GM21367 (cell line): ENCODE results near the gene STK4.

Source experiments
- ATAC-seq: cut with Tn5 transposase; IDR thresholded peaks from one replicate; pipeline ENCODE4 v1.9.1; 2021; ENCODE audit not compliant: unreplicated experiment

Gene STK4

DNA sequence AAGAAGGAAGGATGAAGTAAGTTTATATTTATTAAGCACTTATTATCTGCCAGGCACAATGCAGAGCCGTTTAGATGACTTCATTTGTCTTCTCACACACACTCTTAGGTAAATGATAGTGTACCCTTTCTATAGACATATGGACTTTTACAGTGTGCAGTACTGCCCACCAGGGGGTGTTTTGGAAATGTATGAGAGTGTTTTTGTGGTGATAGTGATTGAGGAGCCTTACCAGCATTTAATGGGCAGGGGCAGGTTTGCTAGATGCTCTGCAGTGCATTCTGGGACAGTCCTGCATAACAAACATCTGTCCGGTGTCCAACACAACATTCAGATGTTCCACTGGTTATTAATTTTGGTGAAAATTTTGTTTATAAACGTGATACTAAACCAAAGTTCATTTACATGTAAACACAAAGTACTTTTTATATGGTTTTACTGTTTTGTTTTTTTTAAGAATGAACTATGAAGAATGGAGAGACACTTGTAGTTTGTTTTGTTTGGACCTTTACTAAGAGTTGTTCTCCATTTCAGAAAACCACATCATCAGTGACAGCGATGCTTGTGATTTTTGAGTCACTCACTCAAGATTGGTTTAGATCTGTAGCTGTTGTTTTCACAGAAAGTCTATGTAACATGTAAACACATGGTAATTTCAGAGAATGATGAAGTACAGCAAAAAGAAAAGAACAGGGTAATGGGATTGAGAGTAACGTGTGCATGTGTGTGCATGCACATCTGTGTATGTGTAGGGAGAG, 114.7 kb downstream of the STK4 start:
- no peak for ATAC-seq

DNA sequence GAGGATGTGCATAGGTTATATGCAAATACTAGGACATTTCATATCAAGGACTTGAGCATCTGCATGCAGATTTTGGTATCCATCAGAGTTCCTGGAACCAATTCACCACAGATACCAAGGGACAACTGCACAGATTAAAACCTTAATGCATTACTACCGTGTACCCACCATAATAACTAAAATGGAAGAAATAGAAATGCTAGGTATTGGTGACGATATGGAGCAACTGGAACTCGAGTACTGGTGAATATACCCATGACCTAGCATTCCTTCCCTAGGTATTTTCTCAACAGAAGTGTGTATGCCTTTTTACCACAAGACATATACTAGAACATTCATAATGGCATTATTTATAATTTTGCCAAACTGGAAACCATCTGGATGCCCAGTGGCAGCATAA, 116.2 kb downstream of the STK4 start:
- no peak for ATAC-seq

DNA sequence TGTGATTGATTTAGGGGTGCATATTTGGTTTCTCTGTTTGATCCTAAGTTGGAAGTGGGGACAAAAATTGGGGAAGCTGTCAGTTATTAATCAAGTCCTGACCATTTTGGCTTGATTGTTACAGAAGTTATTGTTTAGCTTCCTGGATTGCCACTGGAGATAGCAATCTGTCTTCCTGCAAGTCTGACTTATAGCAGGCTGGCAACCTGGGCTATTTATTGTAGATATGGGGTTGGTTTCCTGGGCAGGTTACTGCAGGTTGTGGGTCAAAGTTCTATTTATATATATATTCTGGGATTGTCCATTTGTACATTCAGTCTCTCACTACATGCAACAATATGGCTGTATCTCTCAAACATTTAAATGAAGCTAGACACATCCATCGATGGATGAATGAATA, 116.8 kb downstream of the STK4 start:
- no peak for ATAC-seq

DNA sequence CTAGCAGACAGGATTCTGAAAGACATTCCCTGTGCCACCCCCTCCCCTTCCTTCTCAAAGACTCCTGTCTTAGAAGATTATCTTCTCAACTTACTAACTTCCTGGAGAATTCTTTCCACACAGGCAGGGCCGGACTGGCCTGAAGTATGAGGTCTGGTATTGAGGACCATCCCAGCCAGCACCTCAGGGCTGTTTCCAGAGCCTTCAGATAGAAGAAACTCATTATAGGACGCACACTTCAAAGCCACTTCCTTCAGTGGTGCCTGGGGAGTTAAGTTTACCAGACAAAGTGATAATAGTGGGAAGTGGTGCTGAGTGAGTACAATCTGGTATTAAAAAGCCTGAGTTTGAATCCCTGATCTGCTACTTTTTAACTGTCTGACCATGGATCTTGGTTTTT, 119.0 kb downstream of the STK4 start:
- no peak for ATAC-seq

DNA sequence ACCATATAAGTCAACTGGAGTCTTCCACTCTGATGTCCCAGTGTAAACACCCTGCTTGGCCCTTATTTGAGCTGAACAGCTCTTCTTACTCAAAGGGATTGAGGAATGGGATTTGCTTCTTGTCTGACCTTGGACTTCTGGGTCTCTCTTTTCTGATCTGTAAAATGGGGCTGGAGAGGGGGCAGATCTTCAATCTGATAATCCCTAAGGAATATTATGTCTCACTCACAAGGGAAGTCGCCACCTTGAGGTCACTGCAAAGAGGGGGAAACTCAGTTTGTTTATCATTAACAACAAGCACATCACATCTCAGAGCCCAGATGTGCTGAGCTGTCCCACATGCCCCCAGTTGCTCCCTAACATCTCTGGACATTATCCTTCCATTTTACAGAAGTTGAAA, 119.6 kb downstream of the STK4 start:
- ATAC-seq = no peak

GRCh38 chr20:45087097-45087790, 120.9 kb downstream of the STK4 start:
- ATAC-seq = no peak

DNA sequence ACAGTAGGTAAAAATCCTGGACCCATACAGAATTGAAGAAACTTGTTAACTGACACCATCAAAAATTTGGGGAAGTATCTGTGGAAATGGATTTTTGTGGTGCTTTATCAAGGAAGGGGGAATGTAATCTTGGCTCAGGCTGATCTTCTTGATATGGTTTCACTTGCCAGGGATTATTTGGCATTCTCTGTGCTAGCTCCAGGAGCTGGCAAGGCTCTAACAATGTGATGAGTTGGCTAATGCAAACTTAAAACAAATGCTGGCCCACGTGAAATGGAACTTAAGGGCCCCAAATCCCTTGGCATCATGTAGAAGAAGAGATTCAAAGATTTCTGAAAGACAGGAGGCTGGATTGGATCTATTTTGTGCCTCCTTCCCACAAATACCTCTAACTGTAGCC, 121.5 kb downstream of the STK4 start:
- ATAC-seq = no peak

DNA sequence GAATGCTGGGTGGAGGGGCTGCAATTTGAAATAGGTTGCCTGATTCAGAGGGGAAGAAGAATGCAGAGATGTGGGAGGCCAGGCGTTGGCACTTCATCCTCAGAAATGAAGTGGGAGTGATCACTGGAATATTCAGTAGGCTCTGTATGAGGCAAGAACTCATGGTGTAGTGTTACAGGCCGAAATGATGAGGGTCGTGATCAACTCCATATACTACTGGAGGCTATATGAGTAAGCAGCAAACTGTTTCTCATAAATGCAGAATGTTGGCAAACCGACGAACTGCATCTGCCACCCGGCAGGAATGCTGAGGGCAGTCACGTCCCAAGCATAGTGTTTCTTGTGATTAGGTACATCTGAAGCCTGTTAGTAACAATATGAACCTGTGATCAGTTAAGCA, 121.9 kb downstream of the STK4 start:
- ATAC-seq = no peak

GRCh38 chr20:45090481-45090880, 124.2 kb downstream of the STK4 start:
- ATAC-seq = no peak

GRCh38 chr20:45091366-45091765, 125.1 kb downstream of the STK4 start:
- no peak for ATAC-seq

DNA sequence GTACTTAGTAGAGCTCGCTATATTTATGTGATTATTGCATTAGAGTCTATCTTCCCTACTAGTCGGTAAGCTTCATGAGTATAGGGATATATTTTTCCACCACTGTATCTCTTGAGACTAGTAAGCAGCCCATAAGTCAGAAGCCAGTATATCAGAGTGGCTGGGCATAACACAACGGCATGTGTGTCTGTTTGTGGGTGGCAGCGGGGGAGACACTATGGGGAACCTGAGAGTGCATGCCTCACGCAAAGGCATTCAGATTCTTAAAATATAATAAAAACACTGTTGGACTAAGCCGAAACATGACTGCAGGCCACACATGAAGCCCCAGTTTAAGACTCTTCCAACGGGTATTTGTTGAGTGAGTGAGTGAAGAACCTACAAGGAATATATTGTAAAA, 126.6 kb downstream of the STK4 start:
- no peak for ATAC-seq

DNA sequence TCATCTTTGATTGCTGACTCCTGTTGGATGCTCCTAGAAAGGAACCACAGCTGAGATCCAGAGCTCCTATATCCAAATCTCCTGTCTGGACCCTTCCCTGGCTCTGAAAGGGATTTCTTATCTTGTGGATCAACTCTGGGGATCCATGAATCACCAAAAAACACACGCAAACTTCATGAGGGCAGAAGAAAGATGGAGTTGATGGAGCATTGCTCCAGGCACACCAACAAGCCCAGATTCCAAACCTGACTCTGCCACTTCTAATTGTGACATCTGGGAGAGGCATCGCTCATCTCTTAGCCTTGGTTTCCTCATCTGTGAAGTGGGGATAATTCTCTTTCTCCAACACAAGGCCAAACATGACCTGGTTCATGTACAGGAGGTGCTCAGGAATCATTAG, 127.9 kb downstream of the STK4 start:
- ATAC-seq = no peak

GRCh38 chr20:45094864-45095574, 128.7 kb downstream of the STK4 start:
- no peak for ATAC-seq

DNA sequence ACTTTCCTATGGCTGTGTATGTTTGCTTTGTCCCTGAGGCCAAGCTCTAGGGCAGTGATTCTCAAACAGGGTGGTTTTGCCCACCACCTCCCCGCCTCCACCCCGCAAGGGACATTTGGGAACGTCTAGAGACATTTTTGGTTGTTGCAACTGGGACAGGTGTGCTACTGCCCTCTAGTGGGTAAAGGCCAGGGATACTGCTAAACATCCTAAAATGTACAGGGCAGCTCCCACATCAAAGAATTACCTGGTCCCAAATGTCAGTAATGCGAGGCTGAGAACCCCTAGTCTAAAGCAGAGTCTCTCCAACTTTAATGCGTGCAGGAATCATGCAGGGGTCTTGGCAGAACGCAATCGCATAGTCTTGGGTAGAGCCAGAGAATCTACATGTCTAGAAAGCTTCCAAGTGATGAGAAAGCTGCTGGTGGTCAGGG, 129.5 kb downstream of the STK4 start:
- no peak for ATAC-seq

GRCh38 chr20:45096781-45097180, 130.5 kb downstream of the STK4 start:
- ATAC-seq = no peak

DNA sequence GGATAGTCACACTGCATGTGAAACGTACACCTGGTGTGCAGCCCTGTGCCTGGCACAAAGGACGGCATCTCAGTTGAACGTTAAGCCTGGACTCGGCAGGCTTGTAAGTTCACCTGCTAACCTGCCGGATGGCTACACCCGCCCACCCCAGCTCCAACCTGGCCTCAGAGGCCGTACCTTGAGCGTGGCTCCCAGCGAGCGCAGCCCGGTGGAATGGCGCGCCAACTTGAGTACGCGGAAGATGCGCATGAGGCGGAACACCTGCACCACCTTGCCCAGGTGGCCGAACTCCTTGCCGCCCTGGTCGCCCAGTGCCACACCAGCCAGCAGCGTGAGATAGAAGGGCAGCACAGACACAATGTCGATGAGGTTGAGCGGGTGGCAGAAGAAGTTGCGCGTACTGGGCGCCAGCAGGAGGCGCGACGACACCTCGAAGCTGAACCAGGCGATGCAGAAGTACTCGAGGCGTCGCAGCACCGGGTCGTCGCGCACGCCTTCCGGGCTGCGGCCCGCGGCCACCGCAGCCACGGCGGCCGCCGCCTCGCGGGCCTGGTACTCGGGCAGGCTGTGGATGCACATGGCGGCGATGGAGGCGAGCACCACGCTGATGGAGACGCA, 131.3 kb downstream of the STK4 start:
- ATAC-seq = no peak

- no peak for ATAC-seq
These were observed 131.9 kb downstream of the STK4 start for GRCh38 chr20:45098103-45098773.

DNA sequence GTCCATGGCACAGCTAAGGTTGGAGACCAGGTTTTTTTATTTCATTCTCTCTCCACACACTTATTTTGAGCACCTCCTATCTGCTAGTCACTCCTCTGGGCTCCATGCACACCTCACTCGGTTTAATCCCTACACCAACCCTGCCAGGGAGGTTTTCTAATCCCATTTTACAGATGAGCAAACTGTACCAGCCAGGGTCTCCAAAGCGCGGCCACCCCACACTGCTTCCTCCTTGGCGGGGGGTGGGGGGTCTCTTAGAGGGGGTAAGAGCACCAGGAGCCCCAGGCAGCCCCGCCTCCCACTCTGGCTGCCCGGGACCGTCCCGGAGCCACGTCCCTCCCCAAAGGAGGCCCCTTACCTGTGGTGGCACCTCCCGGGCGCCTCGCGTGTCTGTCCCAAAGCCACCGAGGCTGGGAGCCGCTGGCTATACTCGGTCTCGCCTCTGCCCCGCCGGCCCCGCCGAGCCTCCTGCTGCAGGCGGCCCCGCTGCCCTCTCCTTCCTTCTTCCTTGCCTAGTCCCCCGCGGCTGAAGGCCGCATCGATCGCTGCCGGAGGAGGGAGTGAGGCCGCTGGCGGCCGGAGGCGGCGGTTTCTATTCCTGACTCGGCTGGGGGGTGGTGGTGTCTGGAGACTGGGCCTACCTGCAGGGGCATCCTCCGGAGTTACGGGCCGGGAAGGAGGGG, 134.4 kb downstream of the STK4 start, which contains the start of gene KCNS1:
Gene KCNS1, minus strand, starts transcription at position 565 of the 683 bp plus-strand sequence. CDS start 1,891 bp downstream, outside the sequence.
- ATAC-seq = no peak

DNA sequence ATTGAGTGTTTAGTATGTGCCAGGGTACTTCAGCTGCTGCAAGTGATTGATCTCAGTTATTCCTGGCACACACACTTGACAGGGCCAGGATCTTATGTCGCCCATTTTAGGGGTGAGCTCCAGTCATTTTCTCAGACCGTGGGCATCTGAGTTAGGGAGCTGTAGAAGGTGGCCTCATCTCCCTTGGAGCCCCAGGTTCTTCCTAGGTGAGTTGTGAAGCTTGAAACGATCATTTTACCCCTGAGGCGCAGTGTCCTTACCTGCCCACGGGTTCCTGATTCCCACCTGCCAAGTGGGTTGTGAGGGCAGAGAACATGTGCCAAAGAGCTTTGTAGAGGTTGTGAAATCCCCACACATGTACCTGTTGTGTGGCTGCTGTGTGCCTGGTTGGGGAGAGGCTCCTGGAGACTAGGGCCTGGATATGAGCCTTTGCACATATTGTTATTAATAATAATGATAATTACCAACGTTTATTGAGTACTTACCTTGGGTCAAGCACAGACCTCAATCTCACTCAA, 135.1 kb downstream of the STK4 start:
- no peak for ATAC-seq

DNA sequence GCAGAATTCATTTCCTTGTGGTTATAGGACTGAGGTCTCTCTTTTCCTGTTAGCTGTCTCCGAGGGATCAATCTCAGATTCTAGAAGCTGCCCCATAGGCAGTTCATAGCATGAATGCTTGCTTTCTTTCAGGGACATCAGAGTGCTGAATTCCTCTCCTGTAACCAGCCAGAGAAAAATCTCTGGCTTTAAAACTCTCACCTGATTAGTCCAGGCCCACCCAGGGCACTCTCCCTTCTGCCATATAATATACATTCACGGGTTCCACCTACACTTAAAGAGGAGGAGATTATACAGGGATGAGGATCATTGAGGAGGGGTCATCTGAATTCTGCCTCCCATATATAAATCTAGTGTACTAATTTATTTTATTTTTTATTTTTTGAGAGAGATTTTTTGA, 136.8 kb downstream of the STK4 start:
- ATAC-seq = no peak
